GM19463 (cell line): ENCODE results near the gene RNF121.
A peak's percentile ranks its signal among the peaks of the same experiment; 100 is the strongest.
"Not testable (repeated sequence)": the region's sequence is repeated elsewhere in the genome, so short reads cannot be mapped to it uniquely, and the experiment has no call there.

Source experiments
- ATAC-seq: cut with Tn5 transposase; IDR thresholded peaks from one replicate; pipeline ENCODE4 v1.9.1; 2021; ENCODE audit warnings: mild to moderate bottlenecking, moderate library complexity; ENCODE audit not compliant: unreplicated experiment

The RNF121 gene

DNA sequence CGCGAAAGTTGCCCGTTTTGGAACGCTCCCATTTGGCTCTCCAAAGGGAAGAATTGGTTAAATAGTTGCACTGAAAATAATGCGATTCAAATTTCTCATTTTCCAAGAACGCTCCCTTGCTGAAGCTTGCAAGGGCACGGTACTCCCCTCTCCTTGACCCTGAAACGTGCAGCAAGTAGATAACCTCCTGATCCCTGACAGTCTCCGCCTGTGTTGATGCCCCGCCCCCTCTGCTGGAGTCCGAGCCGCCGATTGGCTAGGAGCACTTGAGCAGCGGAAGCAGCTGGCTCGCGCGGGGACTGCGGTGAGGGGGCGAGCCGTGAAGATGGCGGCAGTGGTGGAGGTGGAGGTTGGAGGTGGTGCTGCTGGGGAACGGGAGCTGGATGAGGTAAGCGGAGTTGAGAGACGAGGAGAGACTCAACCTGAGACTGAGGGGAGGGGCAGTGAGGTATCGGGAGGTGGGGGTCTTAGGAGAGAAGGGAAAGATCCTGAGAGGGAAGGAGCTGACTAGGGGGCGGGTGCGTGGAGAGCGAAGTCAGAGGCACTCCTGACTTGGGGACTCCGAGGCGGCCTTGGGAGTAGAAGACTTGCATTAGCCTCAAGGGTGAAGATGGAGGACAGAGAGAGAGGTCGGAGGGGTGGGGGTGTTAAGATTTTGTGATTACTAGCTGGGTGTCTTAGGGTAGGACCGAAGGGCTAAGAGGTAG lies at the start of gene RNF121:
Gene RNF121 (plus strand): TSS at position 310 of the 707 bp plus-strand sequence. CDS start 16 bp downstream, at position 326.
- ATAC-seq: peak; percentile 79

DNA sequence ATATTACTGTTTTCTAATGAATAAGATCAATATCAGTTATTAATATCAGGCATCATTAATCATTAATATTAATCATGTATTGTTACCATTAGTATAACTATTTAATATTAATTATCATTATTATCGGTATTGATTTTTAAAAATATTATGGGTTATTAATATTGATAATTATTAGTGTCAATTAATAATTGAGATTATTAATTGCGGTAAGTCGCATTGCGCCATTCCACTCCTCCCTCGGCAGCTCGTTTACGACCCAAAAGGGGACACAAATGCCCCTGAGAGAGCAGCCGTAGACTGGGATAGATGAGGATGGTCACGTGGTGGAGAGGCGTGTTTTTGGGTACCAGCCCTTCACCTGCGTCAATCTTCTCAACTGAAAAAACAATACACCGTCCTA lies 43.0 kb upstream of the RNF121 start:
- ATAC-seq: not testable (repeated sequence)

DNA sequence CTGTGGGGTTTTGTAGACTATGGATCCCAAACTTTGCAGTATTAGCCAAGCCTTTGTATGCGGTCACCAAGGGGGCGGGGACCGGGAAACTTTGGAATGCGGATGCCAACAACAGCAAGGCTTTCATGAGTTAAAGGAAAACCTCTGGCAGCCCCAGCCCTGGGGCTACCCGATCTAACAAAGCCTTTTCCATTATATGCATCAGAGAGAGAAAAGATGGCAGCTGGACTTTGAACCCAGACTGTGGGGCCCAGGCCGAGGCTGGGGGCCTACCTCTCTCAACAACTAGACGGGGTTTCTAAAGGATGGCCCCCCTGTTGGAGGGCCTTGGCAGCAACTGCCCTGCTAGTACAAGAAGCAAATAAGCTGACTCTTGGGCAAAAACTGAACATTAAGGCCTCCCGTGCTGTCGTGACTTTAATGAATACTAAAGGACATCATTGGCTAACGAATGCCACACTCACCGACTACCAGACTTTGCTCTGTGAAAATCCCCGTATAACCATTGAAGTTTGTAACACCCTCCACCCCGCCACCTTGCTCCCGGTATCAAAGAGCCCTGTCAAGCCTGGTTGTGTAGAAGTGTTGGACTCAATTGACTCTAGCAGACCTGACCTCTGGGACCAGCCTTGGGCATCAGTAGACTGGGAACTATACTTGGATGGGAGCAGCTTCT lies 40.4 kb upstream of the RNF121 start:
- not testable (repeated sequence) for ATAC-seq

DNA sequence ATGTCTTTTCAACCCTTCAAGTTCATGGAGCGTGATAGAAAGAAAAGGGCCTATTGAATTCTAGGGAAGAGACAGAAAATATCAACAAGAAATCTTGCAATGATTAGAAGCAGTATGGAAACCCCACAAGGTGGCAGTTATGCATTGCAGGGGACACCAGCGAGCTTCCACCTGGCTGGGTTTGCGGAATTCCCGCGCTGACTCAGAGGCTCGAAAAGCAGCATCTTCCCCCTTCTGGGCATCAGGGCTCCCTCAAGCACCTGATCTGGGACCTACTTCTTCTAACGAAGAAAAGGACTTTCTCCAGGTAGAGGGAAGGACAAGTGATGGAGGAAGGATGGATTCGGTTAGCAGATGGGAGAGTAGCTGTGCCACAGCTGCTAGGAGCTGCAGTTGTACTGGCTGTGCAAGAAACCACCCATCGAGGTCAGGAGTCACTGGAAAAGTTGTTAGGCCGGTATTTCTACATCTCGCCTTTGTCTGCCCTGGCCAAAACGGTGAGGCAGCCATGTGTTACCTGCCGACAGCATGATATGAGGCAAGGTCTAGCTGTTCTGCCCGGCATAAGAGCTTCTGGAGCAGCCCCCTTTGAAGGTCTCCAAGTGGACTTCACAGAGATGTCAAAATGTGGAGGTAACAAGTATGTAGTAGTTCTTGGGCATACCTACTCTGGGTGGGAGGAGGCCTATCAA lies 39.5 kb upstream of the RNF121 start:
- not testable (repeated sequence) for ATAC-seq

DNA sequence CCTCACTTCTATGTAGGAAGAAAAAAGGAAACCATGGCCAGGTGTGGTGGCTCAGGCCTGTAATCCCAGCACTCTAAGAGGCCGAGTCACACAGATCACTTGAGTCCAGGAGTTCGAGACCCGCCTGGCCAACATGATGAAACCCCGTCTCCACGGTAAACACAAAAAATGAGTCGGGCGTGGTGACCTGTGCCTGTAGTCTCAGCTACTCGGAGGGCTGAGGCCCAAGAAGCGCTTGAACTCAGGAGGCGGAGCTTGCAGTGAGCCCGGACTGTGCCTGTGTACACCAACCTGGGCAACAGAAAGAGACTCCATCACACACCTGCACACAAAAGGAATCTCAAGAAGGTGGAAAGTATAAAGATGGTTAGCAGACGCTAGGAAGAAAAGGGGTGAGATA lies 32.9 kb upstream of the RNF121 start:
- ATAC-seq: no peak

DNA sequence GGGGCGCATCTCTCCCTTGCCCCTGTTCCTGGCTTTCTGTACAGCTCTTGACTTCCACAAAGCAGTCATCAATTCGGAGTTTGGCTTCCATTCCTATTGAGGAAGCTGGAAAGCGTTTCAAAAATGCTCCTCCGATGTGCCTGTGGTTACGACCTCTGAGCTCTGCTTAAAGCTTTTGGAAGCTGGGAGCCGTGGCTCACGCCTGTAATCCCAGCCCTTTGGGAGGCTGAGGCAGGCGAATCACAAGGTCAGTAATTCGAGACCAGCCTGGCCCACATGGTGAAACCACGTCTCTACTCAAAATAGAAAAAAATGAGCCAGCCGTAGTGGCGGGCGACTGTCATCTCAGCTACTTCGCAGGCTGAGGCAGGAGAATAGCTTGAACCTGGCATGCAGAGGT lies 27.7 kb upstream of the RNF121 start:
- not testable (repeated sequence) for ATAC-seq

DNA sequence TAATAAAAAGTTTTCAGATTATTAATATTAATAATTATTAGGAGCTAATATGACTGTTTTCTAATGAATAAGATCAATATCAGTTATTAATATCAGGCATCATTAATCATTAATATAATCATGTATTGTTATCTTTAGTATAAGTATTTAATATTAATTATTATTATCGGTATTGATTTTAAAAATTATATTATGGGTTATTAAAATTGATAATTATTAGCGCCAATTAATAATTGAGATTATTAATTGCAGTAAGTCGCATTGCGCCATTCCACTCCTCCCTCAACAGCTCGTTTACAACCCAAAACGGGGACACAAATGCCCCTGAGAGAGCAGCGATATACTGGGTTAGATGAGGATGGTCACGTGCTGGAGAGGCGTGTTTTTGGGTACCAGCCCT lies 20.6 kb upstream of the RNF121 start:
- ATAC-seq: no peak

DNA sequence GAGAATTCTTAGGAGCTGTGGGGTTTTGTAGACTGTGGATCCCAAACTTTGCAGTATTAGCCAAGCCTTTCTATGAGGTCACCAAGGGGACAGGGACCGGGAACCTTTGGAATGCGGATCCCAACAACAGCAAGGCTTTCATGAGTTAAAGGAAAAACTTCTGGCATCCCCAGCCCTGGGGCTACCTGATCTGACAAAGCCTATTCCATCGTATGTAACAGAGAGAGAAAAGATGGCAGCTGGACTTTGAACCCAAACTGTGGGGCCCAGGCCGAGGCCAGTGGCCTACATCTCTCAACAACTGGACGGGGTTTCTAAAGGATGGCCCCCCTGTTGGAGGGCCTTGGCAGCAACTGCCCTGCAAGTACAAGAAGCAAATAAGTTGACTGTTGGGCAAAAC lies 18.1 kb upstream of the RNF121 start:
- not testable (repeated sequence) for ATAC-seq

DNA sequence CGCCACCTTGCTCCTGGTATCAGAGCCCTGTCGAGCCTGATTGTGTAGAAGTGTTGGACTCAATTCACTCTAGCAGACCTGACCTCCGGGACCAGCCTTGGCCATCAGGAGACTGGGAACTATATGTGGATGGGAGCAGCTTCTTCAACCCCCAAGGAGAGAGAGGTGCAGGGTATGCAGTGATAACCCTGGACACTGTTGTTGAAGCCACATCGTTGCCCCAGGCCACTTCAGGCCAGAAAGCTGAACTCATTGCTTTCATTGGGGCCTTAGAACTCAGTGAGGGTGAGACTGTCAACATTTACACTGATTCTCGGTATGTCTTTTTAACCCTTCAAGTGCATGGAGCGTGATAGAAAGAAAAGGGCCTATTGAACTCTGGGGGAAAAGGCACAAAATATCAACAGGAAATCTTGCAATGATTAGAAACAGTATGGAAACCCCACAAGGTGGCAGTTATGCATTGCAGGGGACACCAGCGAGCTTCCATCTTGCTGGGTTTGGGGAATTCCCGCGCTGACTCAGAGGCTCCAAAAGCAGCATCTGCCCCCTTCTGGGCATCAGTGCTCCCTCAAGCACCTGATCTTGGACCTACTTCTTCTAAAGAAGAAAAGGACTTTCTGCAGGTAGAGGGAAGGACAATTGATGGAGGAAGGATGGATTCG lies 17.4 kb upstream of the RNF121 start:
- ATAC-seq: not testable (repeated sequence)

DNA sequence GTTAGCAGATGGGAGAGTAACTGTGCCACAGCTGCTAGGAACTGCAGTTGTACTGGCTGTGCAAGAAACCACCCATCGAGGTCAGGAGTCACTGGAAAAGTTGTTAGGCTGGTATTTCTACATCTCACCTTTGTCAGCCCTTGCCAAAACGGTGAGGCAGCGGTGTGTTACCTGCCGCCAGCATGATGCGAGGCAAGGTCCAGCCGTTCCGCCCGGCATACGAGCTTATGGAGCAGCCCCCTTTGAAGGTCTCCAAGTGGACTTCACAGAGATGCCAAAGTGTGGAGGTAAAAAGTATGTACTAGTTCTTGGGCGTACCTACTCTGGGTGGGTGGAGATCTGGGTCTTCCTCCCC lies 16.9 kb upstream of the RNF121 start:
- ATAC-seq: not testable (repeated sequence)

DNA sequence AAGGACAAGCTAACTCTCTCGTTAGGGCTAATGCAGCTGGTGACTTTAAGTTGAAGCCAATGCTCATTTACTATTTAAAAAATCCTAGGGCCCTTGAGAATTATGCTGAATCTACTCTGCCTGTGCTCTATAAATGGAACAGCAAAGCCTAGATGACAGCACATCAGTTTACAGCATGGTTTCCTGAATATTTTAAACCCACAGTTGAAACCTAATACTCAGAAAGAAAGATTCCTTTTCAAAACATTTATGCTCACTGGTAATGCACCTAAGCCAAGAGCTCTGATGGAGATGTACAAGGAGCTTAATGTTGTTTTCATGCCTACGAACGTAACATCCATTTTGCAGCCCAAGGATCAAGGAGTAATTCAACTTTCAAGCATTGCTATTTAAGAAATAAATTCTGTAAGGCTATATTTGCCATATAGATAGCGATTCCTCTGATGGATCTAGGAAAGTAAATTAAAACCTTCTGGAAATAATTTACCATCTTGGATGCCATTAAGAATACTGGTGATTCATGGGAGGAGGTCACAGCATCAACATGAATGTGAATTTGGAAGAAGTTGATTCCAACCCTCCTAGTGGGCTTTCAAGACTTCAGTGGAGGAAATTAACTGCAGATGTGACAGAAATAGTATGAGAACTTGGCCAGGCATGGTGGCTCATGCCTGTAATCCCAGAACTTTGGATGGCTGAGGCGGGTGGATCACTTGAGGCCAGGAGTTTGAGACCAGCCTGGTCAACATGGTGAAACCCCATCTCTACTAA lies 14.9 kb upstream of the RNF121 start:
- ATAC-seq: no peak

DNA sequence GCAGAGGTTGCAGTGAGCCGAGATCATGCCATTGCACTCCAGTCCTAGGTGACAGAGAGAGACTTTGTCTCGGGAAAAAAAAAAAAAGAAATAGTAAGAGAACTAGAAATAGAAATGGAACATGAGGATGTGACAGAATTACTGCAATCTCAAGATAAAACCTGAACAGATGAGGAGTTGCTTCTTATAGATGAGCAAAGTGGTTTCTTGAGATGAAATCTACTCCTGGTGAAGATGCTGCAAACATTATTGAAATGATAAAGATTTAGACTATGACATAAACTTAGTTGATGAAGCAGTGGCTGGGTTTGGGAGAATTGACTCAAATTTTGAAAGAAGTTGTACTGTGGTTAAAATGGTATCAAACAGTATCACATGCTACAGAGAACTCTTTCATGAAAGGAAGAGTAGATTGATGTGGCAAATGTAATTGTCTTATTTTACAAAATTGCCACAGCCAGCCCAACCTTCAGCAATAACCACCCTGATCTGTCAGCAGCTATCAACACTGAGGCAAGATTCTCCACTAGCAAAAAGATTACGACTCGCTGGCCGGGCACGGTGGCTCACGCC lies 14.1 kb upstream of the RNF121 start:
- no peak for ATAC-seq

DNA sequence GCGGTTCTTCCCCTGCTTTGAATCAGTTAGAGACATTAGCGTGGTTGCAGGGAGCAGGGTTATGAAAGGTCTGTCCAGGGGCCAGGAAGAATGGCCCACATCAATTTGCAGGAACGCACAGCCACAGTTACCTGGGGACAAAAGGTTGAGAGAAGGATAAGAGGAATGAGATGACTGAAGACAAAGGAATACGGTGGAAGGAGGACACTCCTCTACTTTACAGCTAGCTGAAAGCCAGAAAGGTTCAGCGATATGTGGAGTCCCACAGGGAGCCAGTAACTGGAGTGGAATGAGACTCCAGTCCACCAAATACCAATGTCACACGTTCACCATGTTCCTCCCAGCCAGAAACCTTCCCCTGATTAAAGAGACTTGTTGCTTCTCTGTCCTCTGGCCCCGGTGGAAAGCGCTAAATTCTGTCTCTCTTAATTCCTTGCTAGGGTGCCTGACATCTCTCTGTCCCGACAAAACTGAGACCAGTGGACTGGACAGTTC lies 11.2 kb upstream of the RNF121 start:
- no peak for ATAC-seq

DNA sequence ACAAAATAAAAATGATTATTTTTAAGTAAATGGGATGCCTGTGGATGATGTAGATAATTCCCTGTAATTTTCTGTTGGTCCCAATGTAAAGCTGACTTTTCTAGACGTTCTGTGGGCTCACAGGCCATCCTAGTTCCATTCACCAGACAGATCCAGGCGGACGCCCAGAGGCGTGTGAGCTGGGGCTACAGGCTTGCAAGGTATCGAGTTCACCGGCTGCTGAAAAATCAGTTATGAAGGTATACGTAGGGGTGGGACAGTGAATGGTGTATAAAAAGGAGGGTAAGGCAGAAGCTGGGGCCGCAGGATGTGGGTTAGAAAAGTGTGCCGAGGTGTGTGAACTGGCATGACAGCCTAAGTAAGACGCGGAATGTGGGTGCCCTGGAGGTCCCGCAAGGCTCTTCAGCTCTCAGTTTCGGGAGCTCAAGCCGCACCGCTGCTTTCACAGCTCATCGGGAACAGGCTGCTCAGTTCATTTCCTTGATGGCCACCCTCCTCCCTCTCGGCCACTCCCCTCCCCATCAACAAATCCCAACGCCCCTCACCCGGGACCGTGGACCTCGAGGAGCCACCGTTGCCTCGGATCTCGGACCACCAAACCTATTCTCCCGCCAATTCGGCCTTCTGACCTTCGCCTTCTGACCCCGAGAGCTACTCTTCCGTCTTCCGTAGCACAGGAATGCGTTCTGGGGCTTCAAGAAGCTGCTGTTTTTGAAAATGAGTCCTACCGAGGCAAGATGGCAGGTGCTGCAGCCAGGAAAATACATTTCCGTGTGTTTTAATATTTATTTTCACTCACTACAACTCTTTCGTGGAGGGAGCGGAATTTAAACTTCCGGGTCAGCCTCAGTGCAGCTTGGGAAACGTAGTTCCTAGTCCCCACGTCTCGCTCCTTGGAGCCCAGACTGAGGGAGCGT lies 768 bp upstream of the RNF121 start, which contains the start of gene XNDC1N:
Gene XNDC1N (minus strand): TSS at position 775 of the 917 bp plus-strand sequence. CDS start 5,241 bp downstream, outside the sequence.
- peak; percentile 52 for ATAC-seq

DNA sequence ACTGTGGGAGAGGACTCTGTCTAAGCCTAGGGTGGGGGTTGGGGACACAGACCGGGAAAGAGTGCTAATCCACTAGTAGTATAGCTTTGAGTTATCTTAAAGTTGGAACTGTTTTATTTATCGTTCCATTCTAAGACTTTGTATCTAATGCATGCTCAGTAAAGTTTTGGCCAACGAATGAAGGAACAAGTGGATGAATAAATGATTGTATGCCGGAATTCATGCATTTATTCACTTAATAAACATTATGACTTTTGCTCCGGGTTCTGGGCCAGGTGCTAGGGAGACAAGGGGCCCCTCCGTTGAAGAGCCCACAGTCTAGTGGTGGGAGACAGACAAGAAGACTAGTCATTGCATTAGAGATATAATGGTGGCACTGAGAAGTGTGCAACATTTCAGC lies 645 bp downstream of the RNF121 start:
- no peak for ATAC-seq

DNA sequence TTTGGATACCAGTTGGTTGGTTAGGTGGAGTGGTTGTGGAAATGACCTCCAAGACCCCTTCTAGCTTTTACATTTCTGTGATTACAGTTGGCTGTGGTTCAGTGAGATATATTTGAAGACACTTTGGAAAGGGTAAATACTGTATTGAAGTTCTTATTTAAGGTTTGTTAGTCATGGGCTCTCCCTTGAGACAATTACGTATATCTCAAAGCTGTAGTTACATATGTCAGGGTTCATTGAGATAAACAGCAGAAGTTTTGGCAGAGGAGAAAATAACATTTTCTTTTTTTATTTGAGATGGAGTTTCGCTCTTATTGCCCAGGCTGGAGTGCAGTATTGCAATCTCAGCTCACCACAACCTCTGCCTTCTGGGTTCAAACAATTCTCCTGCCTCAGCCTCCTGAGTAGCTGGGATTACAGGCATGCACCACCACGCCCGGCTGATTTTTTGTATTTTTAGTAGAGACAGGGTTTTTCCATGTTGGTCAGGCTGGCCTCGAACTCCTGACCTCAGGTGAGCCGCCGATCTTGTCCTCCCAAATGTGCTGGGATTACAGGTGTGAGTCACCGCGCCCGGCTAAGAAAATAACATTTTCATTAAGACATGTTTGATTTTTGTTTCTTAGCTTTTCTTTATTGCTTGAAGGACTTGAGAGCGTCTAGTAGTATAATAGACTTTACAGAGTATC lies 1.9 kb downstream of the RNF121 start:
- ATAC-seq: no peak

DNA sequence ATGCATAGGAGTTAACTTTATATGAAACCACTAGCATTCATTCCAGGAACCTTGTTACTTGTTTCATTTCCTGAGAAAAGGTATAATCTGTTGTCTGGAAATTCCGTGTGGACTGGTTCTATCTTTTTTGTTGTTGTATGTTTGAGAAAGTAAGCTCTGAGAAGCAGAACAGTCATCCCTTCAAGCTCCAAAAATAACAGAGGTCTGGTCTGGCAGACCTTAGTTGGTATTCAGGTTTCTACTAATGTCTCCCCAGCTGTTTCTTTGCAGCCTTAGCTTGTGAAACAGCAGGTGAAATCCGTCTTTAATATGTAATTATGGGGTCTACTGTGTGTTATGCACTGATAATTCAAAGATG lies 2.4 kb downstream of the RNF121 start:
- ATAC-seq: no peak

DNA sequence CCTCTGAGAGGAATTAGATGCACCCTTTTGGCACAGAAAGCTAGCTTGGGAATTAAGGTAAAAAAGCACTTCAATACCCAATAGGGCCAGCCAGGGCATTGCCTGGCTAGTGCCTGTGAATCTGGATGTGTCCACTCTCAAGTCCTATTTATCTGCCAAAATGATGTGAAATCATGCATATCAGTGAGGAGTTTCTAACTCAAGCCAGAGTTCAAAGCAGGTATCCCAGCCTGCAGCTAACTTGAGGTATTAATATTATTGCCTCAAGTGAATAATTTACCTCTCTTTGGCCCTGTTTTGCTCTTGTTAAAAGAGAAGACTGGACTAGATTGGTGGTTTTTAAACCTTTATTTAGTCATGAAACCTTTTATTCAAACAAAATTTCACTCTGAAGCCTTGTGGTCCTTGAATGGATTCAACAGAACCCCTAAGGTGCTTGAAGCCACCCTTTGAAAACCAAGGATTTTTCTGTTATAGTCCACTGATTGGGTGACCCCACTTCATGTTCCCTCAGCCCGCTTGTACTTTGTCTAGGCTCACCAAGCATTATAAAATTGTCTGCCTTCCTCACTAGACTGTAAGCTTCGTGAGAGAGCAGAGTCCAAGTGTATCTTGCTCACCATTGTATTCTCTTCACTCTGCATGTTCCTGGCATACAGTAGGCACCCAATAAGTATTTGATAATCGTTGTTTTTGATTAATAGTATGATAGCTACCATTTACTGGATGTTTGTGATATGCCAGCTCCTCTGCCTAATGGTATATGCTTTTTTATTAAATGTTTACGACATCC lies 4.5 kb downstream of the RNF121 start:
- no peak for ATAC-seq
